Colon (tissue), 2 donors: Measurements from ENCODE around the gene CCDC38.

Source experiments
- FAIRE-seq: peaks from 2 replicates; lab custom pipeline; 2012; peaks lifted over from hg19 to GRCh38; lab: Jason Lieb, UNC
- donor health status: control.
- donor health status: control.

Gene CCDC38

DNA sequence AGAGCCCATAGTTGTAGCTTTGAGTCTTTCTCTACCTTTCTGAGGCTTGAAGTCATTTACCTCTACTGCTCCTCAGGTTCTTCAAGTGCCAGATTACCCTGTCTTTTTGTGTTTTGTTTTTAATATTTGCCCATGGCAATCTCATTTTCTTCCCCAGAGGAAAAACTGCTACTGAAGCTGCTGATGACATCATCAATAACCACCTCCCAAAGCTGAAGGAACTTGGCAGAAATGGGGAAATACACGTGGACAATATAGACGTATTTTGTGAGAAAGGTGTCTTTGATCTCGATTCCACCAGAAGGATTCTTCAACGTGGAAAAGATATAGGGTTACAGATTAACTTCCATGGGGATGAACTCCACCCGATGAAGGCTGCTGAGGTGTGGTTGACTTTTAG is 17.8 kb upstream of the CCDC38 start:
- FAIRE-seq: no peak

- no peak for FAIRE-seq
Measured at GRCh38 chr12:95959107-95959506, 16.7 kb upstream of the CCDC38 start.

GRCh38 chr12:95956557-95957145 is 14.2 kb upstream of the CCDC38 start:
- no peak for FAIRE-seq

GRCh38 chr12:95955549-95956159 is 13.2 kb upstream of the CCDC38 start:
- FAIRE-seq: no peak

- no peak for FAIRE-seq
Measured at GRCh38 chr12:95953000-95953399, 10.6 kb upstream of the CCDC38 start.

GRCh38 chr12:95951515-95951914 is 9.1 kb upstream of the CCDC38 start:
- FAIRE-seq: no peak

DNA sequence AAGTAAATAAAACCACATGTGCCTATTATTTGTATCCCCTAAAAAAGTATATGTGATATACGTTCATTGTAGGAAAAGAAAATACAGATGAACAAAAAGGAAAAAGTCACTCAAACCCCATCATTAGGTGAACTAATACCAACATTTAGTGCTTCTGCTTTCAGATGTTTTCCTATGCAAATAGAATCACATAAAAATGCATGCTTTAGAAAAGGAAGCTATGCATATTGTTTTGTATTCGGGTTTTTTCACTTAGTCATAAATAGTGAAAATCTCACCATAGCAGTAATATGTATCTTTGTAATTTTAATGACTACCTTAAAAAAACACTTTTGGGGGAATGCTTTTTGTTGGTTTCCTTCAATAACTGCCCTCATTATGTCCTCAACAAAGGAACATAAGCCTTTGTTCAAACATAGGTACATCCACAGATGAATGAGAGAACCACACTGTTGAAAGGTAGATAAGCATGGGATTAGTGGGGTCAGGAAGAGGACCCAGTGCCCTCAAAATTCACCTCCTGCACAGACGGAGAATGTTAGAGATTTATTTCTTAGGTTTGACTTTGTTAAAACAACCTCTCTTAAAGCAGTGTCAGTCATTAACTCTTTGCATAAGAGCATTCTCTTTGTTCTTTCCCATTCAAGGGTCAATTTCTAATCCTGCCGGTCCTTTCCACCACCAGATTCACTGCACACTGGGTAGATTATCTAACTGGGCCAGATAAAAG is 7.2 kb upstream of the CCDC38 start:
- FAIRE-seq: no peak

- no peak for FAIRE-seq
Measured at GRCh38 chr12:95944108-95944704, 1.8 kb upstream of the CCDC38 start.

DNA sequence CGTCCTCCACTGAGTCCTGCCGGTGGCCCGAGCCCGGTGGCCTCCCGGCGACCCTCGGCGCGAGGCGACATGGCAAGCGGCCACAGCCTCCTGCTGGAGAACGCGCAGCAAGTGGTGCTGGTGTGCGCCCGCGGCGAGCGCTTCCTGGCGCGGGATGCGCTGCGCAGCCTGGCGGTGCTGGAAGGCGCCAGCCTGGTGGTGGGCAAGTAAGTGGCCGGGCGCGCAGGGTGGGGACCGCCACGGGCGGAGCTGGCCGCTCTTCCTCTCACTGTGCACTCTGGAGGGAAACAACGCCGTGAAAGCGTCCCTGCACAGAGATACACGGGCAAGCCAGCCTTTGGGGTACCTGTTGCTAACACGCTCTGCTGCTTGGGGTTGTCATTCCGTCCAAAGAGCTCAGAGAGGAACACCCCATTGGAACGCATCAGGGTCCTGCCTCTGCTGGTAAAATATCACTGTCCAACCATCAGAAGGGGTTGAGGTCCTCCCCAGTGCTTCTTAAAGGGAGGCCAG is 972 bp upstream of the CCDC38 start, which contains the start of gene AMDHD1:
TSS of gene AMDHD1 (plus strand) at position 2 of the 513 bp plus-strand sequence. CDS start at position 70, 68 bp downstream.
- no peak for FAIRE-seq

DNA sequence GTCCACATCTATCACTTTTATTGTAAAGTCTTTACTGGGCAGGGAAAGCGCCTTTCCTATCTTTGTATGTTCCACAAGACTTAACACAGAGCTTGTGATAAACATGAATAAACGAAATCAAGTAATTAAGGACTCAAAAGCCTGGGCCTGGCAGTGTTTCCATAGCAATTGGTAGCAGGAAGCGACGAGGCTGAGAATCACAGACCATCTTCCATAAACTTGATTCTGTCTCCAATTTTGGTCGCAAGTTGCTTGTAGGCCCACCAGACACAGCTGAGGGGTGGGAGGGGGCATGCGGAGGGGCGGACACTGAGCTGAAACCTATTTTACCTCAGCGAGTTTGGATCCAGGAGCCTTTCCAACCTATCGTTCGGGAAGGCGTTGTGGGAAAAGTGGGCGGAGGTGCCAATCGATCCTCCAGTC is 302 bp downstream of the CCDC38 start:
- FAIRE-seq: no peak

- no peak for FAIRE-seq
Measured at GRCh38 chr12:95940514-95940913, 1.9 kb downstream of the CCDC38 start.

GRCh38 chr12:95922231-95922630 is 20.2 kb downstream of the CCDC38 start:
- FAIRE-seq: no peak

DNA sequence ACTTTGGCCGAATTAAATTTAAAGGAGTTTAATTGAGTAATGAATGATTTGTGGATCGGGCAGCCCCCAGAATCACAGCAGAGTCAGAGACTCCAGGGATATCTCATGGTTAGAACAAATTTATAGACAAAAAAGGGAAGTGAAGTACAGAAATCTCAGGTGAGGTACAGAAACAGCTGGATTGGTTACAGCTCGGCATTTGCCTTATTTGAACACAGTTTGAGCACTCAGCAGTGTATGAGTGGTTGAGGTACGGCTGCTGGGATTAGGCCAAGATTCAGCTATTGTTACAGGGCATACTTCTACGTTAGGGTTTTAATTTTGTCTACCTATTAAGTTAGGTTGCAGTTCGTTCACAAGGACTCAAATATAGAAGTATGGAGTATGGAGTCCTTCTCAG is 23.3 kb downstream of the CCDC38 start:
- no peak for FAIRE-seq

- FAIRE-seq: no peak
Measured at GRCh38 chr12:95918194-95918993, 24.0 kb downstream of the CCDC38 start.

- no peak for FAIRE-seq
Measured at GRCh38 chr12:95909871-95910270, 32.5 kb downstream of the CCDC38 start.

- FAIRE-seq: no peak
Measured at GRCh38 chr12:95908573-95908972, 33.8 kb downstream of the CCDC38 start.

GRCh38 chr12:95898081-95898480 is 44.3 kb downstream of the CCDC38 start:
- FAIRE-seq: no peak

DNA sequence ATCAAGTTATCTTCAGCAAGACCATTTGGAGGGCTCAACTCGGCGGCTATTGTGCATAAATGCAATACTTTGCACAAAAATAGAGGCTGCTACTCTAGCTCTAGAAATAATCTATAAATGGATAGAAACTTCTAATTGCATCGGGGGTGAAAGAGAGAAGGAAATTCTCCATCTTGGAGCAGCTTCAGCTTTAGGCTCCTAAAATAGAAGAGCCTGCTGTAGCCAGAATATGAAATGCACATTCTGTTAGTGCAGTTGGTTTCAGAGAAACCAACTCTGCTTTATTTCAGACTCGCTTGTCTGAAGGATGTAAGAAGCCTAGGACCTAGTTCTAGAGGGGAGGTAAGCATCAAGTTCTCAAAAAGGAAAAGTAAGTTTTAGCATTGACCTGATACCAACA is 45.6 kb downstream of the CCDC38 start:
- no peak for FAIRE-seq

GRCh38 chr12:95890958-95891357 is 51.5 kb downstream of the CCDC38 start:
- no peak for FAIRE-seq

- FAIRE-seq: no peak
Measured at GRCh38 chr12:95887311-95887710, 55.1 kb downstream of the CCDC38 start.

DNA sequence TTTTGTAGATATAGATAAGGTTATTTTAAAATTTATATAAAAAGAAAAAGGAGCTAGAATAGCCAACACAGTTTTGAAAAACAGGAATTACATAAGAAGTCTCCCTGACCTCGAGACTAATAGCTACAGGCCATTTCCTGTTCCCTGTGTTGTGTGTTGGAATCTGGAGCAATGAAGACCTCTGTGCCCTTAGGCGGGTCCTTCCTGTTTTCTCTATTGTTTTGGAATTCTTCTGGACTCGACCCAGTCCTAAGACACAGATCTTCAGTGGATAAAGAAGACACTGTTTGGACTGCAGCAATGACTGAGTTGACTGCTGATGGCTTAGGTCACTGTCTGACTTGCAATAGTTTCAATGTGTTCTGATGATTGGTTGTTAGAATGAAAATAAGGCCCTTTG is 57.4 kb downstream of the CCDC38 start:
- no peak for FAIRE-seq

DNA sequence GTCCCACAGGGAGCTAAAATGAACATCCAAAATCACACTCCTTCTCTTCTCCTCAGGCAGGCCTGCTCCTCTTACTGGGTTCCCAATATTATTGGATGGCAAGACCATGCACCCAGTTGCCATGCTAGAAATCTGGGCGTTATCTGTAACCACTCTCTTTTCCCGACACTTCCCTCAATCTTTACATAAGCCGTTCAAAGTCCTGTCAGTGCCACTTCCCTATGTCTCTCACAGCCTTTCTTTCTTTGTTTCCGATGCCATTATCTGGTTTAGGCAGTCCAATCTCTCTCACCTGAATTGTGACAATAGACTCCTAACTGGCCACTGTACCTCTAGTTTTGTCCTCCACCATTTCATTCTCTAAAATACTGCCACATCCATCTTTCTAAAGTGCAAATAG is 59.5 kb downstream of the CCDC38 start:
- FAIRE-seq: no peak
